HepG2 (cell line): ENCODE results near the gene KLHDC2. TPM values are rescaled to one million over a fixed set of nuclear protein-coding genes. Genes with fewer than 3 reads are reported as not detected.

Source experiments
- ATAC-seq: fragments of 200-7000 bp; cut with Tn5 transposase; 3 replicates; pipeline ENCODE4 v1.9.1; 2020; ENCODE audit warnings: mild to moderate bottlenecking, moderate library complexity
- BruUV-seq: library from RNA; stranded (reverse); fragments of 400-500 nt; replicated peaks from 2 replicates; lab custom pipeline; 2021; lab: Mats Ljungman, UMichigan
- CTCF ChIA-PET: fragments of 300-600 bp; formaldehyde crosslinking; extraction: SDS; loops from one replicate; lab custom pipeline; 2021; ENCODE audit warnings: low total read pairs, inconsistent platforms, low intra/inter-chr PET ratio; lab: Yijun Ruan, JAX
- POLR2A ChIA-PET: fragments of 350-600 bp; sonication (Branson Sonifier 250); formaldehyde crosslinking; loops from one replicate; lab custom pipeline; 2020; ENCODE audit warnings: antibody characterized with exemption, inconsistent platforms; lab: Yijun Ruan, JAX
- DNase-seq: peaks from one replicate; pipeline ENCODE4 v3.0.0-alpha.2; 2015; ENCODE audit warnings: low spot score
- FAIRE-seq: peaks from 3 replicates; lab custom pipeline; 2011; peaks lifted over from hg19 to GRCh38; lab: Jason Lieb, UNC
- H2AFZ ChIP-seq: one replicate; pipeline ENCODE4 v1.6.1; 2011; ENCODE audit warnings: low read length, inconsistent platforms
- H3K27ac ChIP-seq: fragments of 300-600 bp; 3 replicates; pipeline ENCODE4 v1.8.0; 2011; ENCODE audit warnings: mixed run types, mild to moderate bottlenecking, mixed read lengths, low read length, inconsistent platforms; ENCODE audit not compliant: insufficient read depth; ENCODE audit errors: extremely low read length
- H3K27me3 ChIP-seq, 2 experiments: fragments of 200-600 bp in 1 of 2; 2 replicates in 1 of 2; 3 replicates in 1 of 2; pipeline versions ENCODE4 v1.6.0 to v1.8.0; 2011; ENCODE audit warnings: low read length in 2 of 2, mild to moderate bottlenecking in 2 of 2, moderate library complexity in 2 of 2, inconsistent platforms in 1 of 2; ENCODE audit not compliant: insufficient read depth in 2 of 2, control insufficient read depth in 1 of 2
- H3K36me3 ChIP-seq, 2 experiments: fragments of 200-600 bp in 1 of 2; replicated peaks in 1 of 2; 2 replicates in 1 of 2; 3 replicates in 1 of 2; pipeline versions ENCODE4 v1.5.1 to v1.8.0; 2011; ENCODE audit warnings: low read length in 2 of 2, inconsistent platforms in 1 of 2; ENCODE audit not compliant: insufficient read depth in 2 of 2, control insufficient read depth in 1 of 2
- H3K4me1 ChIP-seq: 2 replicates; pipeline ENCODE4 v1.5.1; 2012; ENCODE audit warnings: low read length, inconsistent platforms; ENCODE audit not compliant: insufficient read depth
- H3K4me2 ChIP-seq: 2 replicates; pipeline ENCODE4 v1.6.0; 2011; ENCODE audit warnings: low read depth, low read length, inconsistent platforms
- H3K4me3 ChIP-seq, 3 experiments: fragments of 200-600 bp in 1 of 3; sonication (generic), shearing (Covaris generic) in 1 of 3; replicated peaks in 1 of 3; 2 replicates each; pipeline ENCODE4 v1.5.1; 2011 to 2016; ENCODE audit warnings: low read length in 3 of 3, inconsistent platforms in 2 of 3, low read depth in 2 of 3, mild to moderate bottlenecking in 2 of 3, control low read depth in 1 of 3, mixed read lengths in 1 of 3; ENCODE audit not compliant: insufficient read depth in 1 of 3
- H3K79me2 ChIP-seq: one replicate; pipeline ENCODE4 v1.6.1; 2011; ENCODE audit warnings: low read length, inconsistent platforms; ENCODE audit not compliant: insufficient read depth
- H3K9ac ChIP-seq: 2 replicates; pipeline ENCODE4 v1.6.0; 2011; ENCODE audit warnings: mild to moderate bottlenecking, low read depth, low read length, inconsistent platforms; ENCODE audit not compliant: insufficient read depth
- H3K9me3 ChIP-seq: 2 replicates; pipeline ENCODE4 v1.5.1; 2012; ENCODE audit warnings: mild to moderate bottlenecking, low read length
- H4K20me1 ChIP-seq: 2 replicates; pipeline ENCODE4 v1.6.0; 2011; ENCODE audit warnings: inconsistent platforms, mild to moderate bottlenecking, low read length, moderate library complexity; ENCODE audit not compliant: insufficient read depth
- RARA ChIP-seq: IDR thresholded peaks from 2 replicates; pipeline ENCODE4 v1.6.1; 2016; ENCODE audit warnings: missing genetic modification reagents, missing compliant biosample characterization
- SMYD3 ChIP-seq: sonication (generic); formaldehyde crosslinking; IDR thresholded peaks from 2 replicates; pipeline ENCODE4 v1.8.1; 2023; ENCODE audit warnings: mild to moderate bottlenecking, missing genetic modification reagents
- ZC3H4 ChIP-seq: sonication (generic); formaldehyde crosslinking; IDR thresholded peaks from 2 replicates; pipeline ENCODE4 v1.4.0; 2020; ENCODE audit warnings: missing genetic modification reagents, borderline replicate concordance
- ZNF142 ChIP-seq: sonication (generic); formaldehyde crosslinking; IDR thresholded peaks from 2 replicates; pipeline ENCODE4 v1.4.0; 2020; ENCODE audit warnings: missing genetic modification reagents
- ZNF766 ChIP-seq: sonication (generic); formaldehyde crosslinking; IDR thresholded peaks from 2 replicates; pipeline ENCODE4 v1.5.0; 2020; ENCODE audit warnings: missing genetic modification reagents, borderline replicate concordance
- WGBS: methylation state at CpG from one replicate; pipeline ENCODE4 v1.1.6; 2017; ENCODE audit warnings: low lambda C conversion rate; 5-methylcytosine and 5-hydroxymethylcytosine counted together
- in situ Hi-C: cut with HindIII; loops from 2 replicates; pipeline ENCODE4 v1.10.0; 2017; ENCODE audit warnings: low pct_unique_long_range_greater_than_20kb; ENCODE audit not compliant: extremely low pct_ligation_motif_present
- intact Hi-C: fragments of 100-400 bp; cut with micrococcal nuclease; formaldehyde crosslinking; loops from one replicate; pipeline ENCODE4 v1.10.0; 2022; ENCODE audit not compliant: unreplicated experiment
- polyA plus RNA-seq, 8 experiments: library from polyadenylated mRNA; depleted of rRNA in 3 of 8; stranded (reverse) in 7 of 8; unstranded in 1 of 8; fragments of >200 nt; fragmentation: Illumina TruSeq in 4 of 8; extraction: Trizol in 4 of 8; gene quantifications; 2 replicates each; pipeline versions ENCODE4 v1.2.1 to v1.2.3, GENCODE V29; 2011 to 2016; ENCODE audit warnings: low read depth in 4 of 8, missing spikeins in 1 of 8, mixed read lengths in 1 of 8; ENCODE audit not compliant: insufficient read depth in 1 of 8
- total RNA-seq, 5 experiments: library from RNA; depleted of rRNA; stranded (reverse); fragments of >200 nt; fragmentation: Illumina TruSeq; extraction: Trizol; gene quantifications; 2 replicates each; pipeline ENCODE4 v1.2.3, GENCODE V29; 2016; ENCODE audit warnings: low read depth in 1 of 5

Gene KLHDC2
- total and polyA plus RNA-seq, 2 of the 13 experiments (the other 11 are each of a cell fraction or from before 2014, with no cell fraction given): 95.5 to 170 TPM

- TF ChIP-seq ZNF142 (CRISPR knock-in tag) (no peak), ZNF766 (no peak), SMYD3 (CRISPR knock-in tag) (no peak)
Measured at GRCh38 chr14:49761839-49762551, 6.0 kb upstream of the KLHDC2 start (continued).

- ChIA-PET CTCF (no interaction called here), POLR2A (interaction anchor here (0.8 to 6.5 kb wide), 15 partner anchors 15 to 180 kb away, joined by 3 to 76 read pairs (median 10); partner anchors contain the start of genes DNAAF2, KLHDC1, LRR1 and MGAT2)
- peak overlapping the region; percentile 98 for H3K9ac ChIP-seq
- 68% methylated on average over 10 of the region's 10 CpGs for WGBS
- DNase-seq (no peak), FAIRE-seq (no peak), ATAC-seq (no peak)
- no peaks in the 10 kb centered on the region; a peak in 1 of 5 replicates for H3K27me3 ChIP-seq
- H2AFZ ChIP-seq: no peak overlapping the region
- intact Hi-C loops: no loop called here
- no peaks in the 10 kb centered on the region for H4K20me1 ChIP-seq
- H3K36me3 ChIP-seq: no peaks in the 10 kb centered on the region
- TF ChIP-seq ZC3H4 (CRISPR knock-in tag) (peak; percentile 43; the same call in 1 of the 2 replicates), RARA (CRISPR knock-in tag) (no peak)
- peak overlapping the region; percentile 52 to 99 (median 94) for H3K4me3 ChIP-seq
- BruUV-seq: no TSS peak
- in situ Hi-C loops: loop anchor here (5.0 to 10.0 kb wide), 2 partner anchors 72 to 135 kb away; partner anchors contain the start of gene KLHDC1
- H3K4me1 ChIP-seq: peaks cover 47% of the 10 kb centered on the region
- H3K4me2 ChIP-seq: peak overlapping the region; percentile 99
- H3K27ac ChIP-seq: peak overlapping the region; percentile 99
- H3K9me3 ChIP-seq: no peaks in the 10 kb centered on the region
- H3K79me2 ChIP-seq: peaks cover 33% of the 10 kb centered on the region
Measured at GRCh38 chr14:49766839-49767238, 1.1 kb upstream of the KLHDC2 start.
